ENCODE results near the gene RAET1E. TPM values are rescaled to one million over a fixed set of nuclear protein-coding genes. Genes with fewer than 3 reads are reported as not detected.

The RAET1E gene, protein sequence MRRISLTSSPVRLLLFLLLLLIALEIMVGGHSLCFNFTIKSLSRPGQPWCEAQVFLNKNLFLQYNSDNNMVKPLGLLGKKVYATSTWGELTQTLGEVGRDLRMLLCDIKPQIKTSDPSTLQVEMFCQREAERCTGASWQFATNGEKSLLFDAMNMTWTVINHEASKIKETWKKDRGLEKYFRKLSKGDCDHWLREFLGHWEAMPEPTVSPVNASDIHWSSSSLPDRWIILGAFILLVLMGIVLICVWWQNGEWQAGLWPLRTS
- 1.5 and 2.2 TPM in 2 replicates for total RNA-seq

DNA sequence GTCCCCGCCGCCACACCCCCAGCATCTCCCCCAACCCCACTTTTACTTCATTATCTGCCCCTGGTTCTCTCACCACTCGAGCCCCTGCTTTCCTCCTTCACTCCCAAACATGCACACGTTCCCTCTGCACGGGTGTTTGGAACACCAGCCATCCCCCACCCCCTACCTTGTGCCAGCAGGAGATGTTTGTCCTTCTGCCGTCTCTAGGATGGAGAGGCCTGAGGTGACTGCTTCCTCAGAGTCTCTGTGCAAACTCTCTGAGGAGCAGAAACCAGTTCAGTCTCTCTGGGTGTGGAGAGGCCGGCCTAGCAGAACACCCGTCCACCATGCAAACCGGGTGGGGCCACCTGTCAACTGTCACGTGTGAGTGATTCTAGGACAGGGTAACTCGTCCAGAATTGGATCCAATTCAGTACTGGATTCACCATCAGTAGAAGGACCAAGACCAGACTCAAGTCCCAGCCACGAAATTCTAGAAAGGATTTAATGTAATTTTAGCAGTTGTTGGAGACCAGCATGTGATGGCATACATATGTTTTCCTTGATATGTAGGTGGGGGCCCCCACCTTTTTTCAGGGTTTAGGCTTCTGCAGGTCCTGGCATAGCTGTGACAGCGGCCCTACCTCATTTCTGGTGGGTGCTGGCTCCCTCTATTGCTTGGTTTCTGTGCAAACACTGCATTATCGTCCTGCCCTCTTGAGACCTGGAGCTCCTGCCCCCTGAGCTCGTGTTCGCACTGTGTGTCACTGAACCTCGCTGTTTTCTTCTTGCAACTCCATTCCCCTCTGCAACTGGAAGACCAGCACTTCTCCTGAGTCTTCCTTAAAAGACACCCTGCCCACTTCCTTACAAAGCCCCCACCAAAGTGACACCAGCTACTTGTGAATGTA, at the start of gene RAET1E:
TSS of gene RAET1E (minus strand) at position 259 of the 890 bp plus-strand sequence. CDS start 7,212 bp downstream, outside the sequence.

DNA sequence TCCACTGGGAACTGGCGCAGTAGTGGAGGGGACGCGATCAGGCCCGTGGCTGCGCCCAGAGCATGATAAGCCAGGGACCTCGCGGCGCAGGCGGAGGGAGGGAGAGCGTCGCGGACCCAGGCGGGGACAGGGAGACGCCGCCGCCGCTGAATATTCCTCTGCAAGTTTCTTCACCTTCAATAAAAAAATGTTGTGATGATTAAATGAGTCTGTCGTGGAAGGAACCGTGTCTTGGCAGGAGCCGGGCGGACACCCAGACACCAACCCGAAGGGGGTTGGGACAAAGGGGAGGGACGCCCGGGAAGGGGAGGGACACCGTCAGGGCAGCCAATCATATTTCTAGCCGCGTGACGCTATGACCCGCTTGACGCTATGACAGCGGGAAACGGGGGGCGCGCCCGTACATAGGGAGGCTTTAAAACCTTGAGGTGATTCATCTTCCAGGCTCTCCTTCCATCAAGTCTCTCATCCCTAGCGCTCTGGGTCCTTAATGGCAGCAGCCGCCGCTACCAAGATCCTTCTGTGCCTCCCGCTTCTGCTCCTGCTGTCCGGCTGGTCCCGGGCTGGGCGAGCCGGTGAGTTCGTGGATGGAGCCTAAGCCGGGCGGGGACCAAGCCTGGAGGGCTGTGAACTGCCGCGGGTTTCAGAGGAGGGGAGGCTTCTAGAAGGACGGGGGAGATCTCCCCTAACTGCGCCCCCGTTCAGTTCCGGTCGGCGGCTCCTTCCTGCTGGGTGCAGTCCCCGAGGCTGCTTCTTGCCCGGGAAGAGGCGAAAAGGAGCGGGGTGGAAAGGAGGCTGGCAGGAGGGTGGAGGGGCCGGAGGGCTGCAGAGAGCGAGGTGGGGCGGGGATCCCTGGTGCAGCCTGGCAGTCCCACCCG, 43.9 kb upstream of the RAET1E start, which contains the start of gene ULBP2:
TSS of gene ULBP2 (plus strand) at position 432 of the 878 bp plus-strand sequence. CDS start at position 491, 59 bp downstream.

DNA sequence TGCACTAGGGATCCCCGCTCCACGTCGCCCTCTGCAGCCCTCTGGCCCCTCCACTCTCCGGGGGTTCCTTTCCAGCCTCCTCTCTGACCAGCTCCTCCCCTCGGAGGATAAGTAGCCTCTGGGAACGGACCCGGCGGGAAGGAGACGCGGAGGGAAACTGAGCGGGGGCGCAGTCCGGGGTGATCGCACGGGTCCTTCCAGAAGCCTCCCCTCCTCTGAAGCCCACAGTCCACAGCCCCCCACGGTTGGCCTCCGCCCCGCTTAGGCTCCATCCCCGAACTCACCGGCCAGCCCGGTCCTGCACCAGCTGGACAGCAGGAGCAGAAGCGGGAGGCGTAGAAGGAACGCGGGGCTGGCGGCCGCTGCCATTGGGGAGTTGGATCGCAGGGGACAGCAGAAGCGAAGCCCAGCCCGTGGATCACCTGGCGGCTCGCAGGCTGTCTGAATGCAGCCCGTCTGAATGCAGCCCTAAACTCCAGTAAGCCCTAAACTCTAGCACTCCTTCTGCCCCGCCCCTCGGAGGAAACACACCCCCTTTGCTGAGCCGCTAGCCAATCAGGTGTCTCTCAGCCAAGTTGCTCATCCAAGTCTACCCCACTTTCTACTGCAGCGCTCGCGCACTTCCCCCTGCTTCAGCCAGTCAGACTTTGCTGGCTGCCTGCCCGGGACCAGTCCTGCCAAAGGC, 24.9 kb upstream of the RAET1E start, which contains the start of gene RAET1G:
TSS of gene RAET1G (minus strand) at position 480 of the 685 bp plus-strand sequence. CDS start at position 369, 111 bp downstream.

DNA sequence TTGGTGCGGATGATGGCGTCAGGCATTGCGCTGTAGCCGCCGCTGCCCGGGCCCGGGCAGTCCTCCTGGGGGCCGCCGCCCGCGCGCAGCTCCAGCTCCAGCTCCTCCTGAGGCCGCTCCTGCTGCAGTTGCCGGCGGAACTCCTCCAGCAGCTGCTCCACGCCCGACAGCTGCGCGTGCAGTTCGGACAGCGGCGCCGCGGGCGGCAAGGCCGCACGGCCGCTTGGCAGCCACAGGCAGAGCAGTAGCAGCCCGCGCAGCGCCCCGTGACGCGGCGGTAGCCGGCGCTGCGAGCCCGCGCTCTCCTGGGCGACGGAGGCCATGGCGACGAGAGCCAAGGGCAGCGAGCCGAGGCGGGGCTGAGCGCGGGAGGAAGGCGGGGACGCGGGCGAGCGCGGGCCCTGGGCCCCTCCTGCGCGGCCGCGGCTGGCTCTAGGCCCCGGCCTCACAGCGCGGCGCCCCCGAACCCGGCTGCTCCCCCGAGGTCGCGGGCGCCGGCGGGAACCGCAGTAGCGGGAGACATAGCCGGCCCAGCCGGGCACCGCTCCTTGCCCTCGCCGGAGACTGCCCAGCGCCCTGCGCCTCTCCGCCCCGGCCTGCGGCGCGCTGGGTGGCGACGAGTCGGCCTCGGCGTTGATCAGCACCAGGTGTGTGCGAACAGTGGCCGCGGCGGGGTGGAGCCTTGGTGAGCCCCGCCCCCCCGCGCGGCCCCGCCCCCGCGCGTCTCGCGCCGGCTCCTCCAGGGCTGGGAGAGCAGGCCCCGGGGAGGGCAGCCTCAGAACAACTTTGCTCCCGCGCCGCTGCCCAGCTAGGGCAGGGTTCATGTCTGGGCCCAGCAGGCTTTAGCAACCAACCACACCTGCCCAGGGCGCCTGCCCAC, 34.0 kb downstream of the RAET1E start, which contains the start of gene LRP11:
TSS of gene LRP11 (minus strand) at position 662 of the 880 bp plus-strand sequence. CDS start at position 323, 339 bp downstream.

Other genes starting within 250 kb of the RAET1E start
- gene KATNA1, start 249.4 kb downstream of the RAET1E start, total RNA-seq = 19.8 and 23.1 TPM in 2 replicates
- gene LATS1, start 180.0 kb downstream of the RAET1E start, total RNA-seq = 18.4 and 21.7 TPM in 2 replicates
- 25.7 and 38.3 TPM in 2 replicates for gene NUP43, start 151.6 kb downstream of the RAET1E start, total RNA-seq
- 112 and 144 TPM in 2 replicates for gene PCMT1, start 148.4 kb downstream of the RAET1E start, total RNA-seq
- 47.3 and 50.0 TPM in 2 replicates for gene LRP11, start 33.8 kb downstream of the RAET1E start, total RNA-seq
- gene RAET1G, start 25.0 kb upstream of the RAET1E start, total RNA-seq = 1.4 and 2.6 TPM in 2 replicates
- 1.5 and 2.2 TPM in 2 replicates for gene ULBP2, start 43.9 kb upstream of the RAET1E start, total RNA-seq
- gene ULBP1, start 65.8 kb upstream of the RAET1E start, total RNA-seq = 0.37 and 0.59 TPM in 2 replicates
- not detected in 2 replicates for gene RAET1L, start 127.4 kb upstream of the RAET1E start, total RNA-seq
- gene ULBP3, start 171.0 kb upstream of the RAET1E start, total RNA-seq = 17.3 and 21.7 TPM in 2 replicates
- gene PPP1R14C, start 244.9 kb upstream of the RAET1E start, total RNA-seq = under 0.01 TPM in 1 of 2 replicates, not detected in the other

All from subcutaneous preadipocyte (primary cell).